HG03521 (cell line): Measurements from ENCODE around the gene CEP19.
A peak's percentile ranks its signal among the peaks of the same experiment; 100 is the strongest.
"Not testable (repeated sequence)": the region's sequence is repeated elsewhere in the genome, so short reads cannot be mapped to it uniquely, and the experiment has no call there.

Experiments
- ATAC-seq: cut with Tn5 transposase; IDR thresholded peaks from one replicate; pipeline ENCODE4 v1.9.1; 2021; ENCODE audit warnings: mild to moderate bottlenecking, moderate library complexity; ENCODE audit not compliant: unreplicated experiment

Gene CEP19

GRCh38 chr3:196711838-196712513, at the start of gene CEP19, which contains the start of gene PIGX:
TSS of gene CEP19 (minus strand) at chr3:196712250. CDS start at chr3:196708657, 3,593 bp downstream.
TSS of gene PIGX (plus strand) at chr3:196712377.
- ATAC-seq = peak; percentile 77

DNA sequence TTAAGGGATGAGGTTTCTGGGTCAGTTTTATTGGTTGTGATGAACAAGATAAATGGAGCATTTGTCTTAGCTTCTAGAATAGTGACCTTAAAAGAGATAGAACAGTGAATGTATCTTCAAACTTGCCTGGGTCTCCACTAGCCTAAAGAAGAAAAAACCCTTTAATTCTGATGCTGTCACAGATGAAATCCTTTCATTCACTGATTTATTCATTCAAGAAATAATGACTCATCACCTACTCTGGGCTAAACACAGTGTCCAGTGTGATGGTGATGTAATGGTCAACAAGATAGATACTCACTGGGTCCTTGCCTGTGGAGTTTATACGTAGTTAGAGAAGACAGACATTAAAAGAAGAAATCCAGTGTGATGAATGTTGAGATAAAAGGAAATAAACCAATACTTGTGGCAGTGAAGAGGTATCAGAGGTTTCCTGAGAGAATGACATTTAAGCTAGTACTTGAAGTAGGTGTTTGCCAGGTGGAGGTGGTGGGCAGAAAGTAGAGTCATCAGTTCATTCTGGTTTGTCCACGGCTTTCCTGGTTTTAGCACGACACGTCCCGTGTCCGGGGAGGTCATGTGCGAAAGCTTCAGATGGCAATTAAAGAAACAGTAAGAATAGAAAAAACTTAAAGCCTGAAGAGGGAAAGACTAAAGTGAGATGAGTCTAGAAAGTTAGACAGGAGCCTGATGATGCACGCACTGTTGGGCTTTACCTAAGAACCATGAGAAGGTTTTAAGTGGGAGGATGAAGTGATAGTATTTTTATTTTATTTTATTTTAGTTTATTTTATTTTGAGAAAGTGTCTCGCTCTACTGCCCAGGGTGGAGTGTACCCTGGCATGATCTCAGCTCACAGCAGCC, 46.1 kb upstream of the CEP19 start:
- no peak for ATAC-seq

DNA sequence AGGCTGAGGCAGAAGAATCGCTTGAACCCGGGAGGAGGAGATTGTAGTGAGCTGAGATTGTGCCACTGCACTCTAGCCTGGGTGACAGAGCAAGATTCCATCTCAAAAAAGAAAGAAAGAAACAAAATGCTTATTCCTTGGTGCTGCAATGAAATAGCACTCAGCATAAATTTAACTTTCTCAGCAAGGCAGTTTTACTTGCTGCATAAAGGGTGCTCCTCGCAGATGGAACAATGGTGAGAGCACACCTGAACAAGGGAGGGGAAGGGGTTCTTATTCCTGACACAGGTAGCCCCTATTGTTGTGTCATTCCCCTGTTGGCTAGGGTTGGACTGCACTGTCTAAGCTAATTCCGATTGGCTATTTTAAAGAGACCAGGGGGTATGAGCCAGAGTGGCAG, 44.7 kb upstream of the CEP19 start:
- ATAC-seq = no peak

DNA sequence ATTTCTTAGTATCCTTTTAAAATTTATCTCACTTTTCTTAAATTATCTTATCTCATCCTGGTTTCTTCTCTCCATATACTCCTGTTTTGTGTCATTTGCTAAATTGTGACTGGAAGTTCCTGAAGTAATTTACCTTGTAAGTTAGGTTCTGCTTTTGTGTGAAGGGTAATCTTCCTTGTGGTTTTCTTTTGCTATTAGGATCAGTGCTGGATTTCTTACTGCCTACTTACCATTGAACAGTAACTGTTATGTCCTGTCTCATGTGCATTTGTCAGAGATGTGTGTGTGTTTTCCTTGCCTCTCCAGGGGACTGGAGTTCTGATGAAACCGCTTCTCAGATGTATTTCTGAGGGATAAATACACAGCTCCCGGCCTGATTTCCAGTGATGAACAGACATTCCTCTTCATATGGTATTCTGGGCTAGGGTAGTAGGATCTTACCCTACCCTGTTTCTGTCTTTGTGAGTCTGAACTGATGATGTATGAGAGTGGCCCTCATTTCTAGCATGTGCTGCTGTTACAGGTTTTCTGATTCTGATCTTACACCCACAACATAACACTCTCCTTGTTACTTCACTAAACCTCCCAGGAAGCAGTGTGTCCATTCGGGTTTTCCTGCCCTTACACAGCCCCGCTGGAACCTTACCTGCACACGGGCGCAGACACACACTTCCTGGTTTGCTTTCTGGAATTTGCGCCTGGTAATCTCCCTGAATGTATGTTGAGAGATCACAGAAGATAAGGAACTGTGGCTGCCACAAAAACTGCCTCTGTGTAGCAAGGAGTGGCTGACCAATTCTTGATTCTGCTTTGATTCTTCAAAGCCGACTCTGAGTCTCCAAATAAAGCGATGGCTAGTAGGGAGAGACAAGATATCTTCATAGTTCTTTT, 42.3 kb upstream of the CEP19 start:
- ATAC-seq = no peak

DNA sequence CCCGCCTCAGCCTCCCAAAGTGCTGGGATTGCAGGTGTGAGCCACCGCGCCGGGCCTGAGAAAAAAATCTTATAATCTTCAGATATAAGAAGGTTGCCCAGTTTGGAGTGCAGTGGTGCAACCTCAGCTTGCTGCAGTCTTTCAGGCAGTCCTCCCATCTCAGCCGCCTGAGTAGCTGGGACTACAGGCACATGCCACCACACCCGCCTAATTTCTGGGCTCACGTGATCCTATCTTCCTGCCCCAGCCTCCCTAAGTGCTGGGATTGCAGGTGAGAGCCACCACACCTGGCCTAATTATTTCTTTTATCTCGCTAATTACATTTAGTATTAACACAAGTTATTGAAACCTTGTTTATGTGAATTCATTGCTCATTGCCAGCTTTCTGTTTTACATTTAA, 41.2 kb upstream of the CEP19 start:
- ATAC-seq = no peak

- ATAC-seq = no peak
Observed at GRCh38 chr3:196749125-196749524, 37.1 kb upstream of the CEP19 start.

- not testable (repeated sequence) for ATAC-seq
Observed at GRCh38 chr3:196743569-196743968, 31.5 kb upstream of the CEP19 start.

GRCh38 chr3:196741249-196741889, 29.3 kb upstream of the CEP19 start:
- no peak for ATAC-seq

- ATAC-seq = peak; percentile 4
Observed at GRCh38 chr3:196740481-196741248, 28.6 kb upstream of the CEP19 start.

GRCh38 chr3:196739671-196740480, 27.8 kb upstream of the CEP19 start, which contains the start of gene PAK2:
TSS of gene PAK2 (plus strand) at chr3:196739857. CDS start at chr3:196782647, 42,790 bp downstream.
- peak; percentile 89 for ATAC-seq

DNA sequence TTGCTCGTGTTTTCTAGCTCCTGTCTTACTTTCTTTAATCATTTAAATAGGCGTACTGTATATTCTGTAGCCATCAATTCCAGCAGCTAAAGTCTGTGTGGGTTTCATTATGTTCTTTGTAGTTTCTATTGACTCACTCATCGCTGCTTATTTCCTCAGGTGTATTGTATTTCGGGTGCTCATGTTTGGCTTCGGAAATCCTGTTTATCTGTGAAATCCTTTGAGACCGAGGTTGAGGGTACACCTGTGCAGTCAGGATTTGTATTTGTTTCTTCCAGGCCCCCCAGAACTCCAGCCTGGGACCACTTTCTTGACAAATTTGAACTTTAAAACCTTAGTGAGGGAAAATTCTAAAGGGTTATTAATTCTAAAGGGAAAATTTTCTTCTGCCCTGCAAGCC, 25.6 kb upstream of the CEP19 start:
- no peak for ATAC-seq

- no peak for ATAC-seq
Observed at GRCh38 chr3:196736670-196737374, 24.8 kb upstream of the CEP19 start.

DNA sequence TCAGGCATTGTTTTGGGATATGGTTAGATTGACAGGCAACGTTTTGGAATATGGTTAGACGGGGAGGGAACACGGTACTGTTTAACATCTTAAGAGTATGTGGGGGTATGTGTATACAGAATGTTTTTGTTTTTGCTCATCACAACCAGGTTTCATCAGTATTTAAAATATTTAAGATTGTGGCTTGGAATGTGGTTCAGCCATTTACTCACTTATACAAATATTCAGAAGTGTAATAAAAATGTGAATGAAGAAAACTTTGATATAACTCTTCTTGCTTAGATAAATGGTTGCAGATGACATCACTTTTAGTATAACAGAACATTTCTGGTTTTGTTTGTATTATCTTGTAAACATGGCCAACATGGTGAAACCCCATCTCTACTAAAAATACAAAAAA, 23.7 kb upstream of the CEP19 start:
- ATAC-seq = no peak

DNA sequence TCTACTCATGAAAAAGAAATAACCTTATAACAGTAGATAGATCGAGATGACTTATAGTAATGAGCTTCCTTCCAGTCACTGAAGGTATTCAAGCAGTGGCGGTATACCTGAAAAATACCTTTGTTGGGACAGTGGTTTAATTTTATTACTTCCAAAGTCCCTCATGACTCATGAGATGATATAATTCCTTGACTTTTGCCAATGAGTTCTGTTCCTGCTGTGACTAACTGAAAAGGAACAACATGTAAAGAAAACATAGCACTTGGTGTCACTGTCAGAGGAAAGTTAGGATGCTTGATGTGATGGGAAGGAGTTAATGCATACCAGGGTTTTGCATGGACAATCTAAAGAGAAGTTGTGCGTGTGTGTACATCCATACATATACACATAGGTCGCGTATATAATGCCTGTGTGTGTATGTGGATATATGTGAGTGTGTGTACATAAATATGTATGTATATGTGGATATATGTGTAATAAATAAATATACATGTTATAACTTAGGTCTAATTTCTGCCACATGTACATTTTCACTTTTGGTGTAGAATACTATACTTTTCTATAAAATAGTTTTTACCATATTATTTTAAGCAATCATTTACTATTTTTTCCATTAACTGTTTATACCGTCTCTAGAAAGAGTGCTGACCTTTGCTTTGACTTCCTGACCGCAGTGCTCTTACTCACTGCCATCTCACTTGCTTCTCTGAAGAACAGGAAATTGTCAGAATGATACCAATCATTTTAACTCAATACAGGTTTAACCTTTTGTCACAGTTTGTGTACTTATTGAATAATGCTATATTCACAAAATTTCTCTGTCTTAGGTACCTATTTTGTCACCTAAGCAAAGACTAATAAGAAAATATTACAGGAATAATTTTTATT, 15.0 kb upstream of the CEP19 start:
- ATAC-seq = no peak

DNA sequence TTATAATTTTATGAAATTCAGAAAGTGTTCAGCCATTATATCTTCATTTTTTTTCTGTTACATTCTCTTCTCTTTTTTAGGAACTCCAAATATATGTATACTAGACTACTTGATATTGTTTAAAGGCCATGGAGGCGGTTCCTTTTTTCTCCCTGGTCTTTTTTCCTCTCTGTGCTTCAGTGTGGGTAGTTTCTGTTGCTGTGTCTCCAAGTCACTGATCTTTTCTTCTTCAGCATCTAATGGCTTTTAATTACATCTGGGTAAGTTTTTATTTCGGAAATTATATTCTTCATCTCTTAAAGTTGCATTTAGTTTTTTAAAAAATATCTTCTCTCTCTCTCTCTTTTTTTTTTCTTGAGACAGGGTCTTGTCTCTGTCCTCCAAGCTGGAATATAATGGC, 9.0 kb upstream of the CEP19 start:
- no peak for ATAC-seq

- ATAC-seq = not testable (repeated sequence)
Observed at GRCh38 chr3:196717162-196717561, 5.1 kb upstream of the CEP19 start.
